Astrocyte (in vitro differentiated cells and primary cell): ENCODE results near the gene FBLN5. TPM values are rescaled to one million over a fixed set of nuclear protein-coding genes. Genes with fewer than 3 reads are reported as not detected.
A peak's percentile ranks its signal among the peaks of the same experiment; 100 is the strongest.

Experiments used
- DNase-seq: peaks from one replicate; pipeline ENCODE4 v3.0.0-alpha.2; 2010; ENCODE audit warnings: low read depth
- FAIRE-seq: peaks from 2 replicates; lab custom pipeline; 2011; peaks lifted over from hg19 to GRCh38; lab: Jason Lieb, UNC
- H2AFZ ChIP-seq: 2 replicates; pipeline ENCODE4 v1.6.0; 2012; ENCODE audit warnings: low read depth, low read length, inconsistent platforms
- H3K27ac ChIP-seq: 2 replicates; pipeline ENCODE4 v1.5.1; 2011; ENCODE audit warnings: low read depth, low read length, inconsistent platforms
- H3K27me3 ChIP-seq: 2 replicates; pipeline ENCODE4 v1.6.0; 2011; ENCODE audit warnings: low read length, inconsistent platforms; ENCODE audit not compliant: insufficient read depth
- H3K36me3 ChIP-seq: 2 replicates; pipeline ENCODE4 v1.5.1; 2011; ENCODE audit warnings: low read length, inconsistent platforms; ENCODE audit not compliant: insufficient read depth
- H3K4me1 ChIP-seq: 2 replicates; pipeline ENCODE4 v1.5.1; 2011; ENCODE audit warnings: low read length, inconsistent platforms; ENCODE audit not compliant: insufficient read depth
- H3K4me2 ChIP-seq: 2 replicates; pipeline ENCODE4 v1.6.0; 2012; ENCODE audit warnings: low read length, inconsistent platforms
- H3K4me3 ChIP-seq: 2 replicates; pipeline ENCODE4 v1.5.1; 2011; ENCODE audit warnings: low read depth, mild to moderate bottlenecking, low read length, inconsistent platforms; ENCODE audit not compliant: insufficient read depth
- H3K79me2 ChIP-seq: 2 replicates; pipeline ENCODE4 v1.6.0; 2012; ENCODE audit warnings: mild to moderate bottlenecking, low read length, inconsistent platforms; ENCODE audit not compliant: insufficient read depth
- H3K9ac ChIP-seq: 2 replicates; pipeline ENCODE4 v1.6.0; 2012; ENCODE audit warnings: mild to moderate bottlenecking, low read length, inconsistent platforms
- H3K9me3 ChIP-seq: 2 replicates; pipeline ENCODE4 v1.5.1; 2012; ENCODE audit warnings: low read depth, mild to moderate bottlenecking, low read length, inconsistent platforms; ENCODE audit not compliant: insufficient read depth
- H4K20me1 ChIP-seq: 2 replicates; pipeline ENCODE4 v1.6.0; 2012; ENCODE audit warnings: low read length, inconsistent platforms; ENCODE audit not compliant: insufficient read depth
- H3K27ac Mint-ChIP-seq: one replicate; pipeline ENCODE4 v1.8.0; 2021; ENCODE audit warnings: mild to moderate bottlenecking, mixed read lengths; ENCODE audit not compliant: unreplicated experiment
- H3K27me3 Mint-ChIP-seq: one replicate; pipeline ENCODE4 v1.8.0; 2021; ENCODE audit warnings: low read depth, mixed read lengths; ENCODE audit not compliant: unreplicated experiment
- H3K36me3 Mint-ChIP-seq: one replicate; pipeline ENCODE4 v1.8.0; 2021; ENCODE audit warnings: low read depth, mixed read lengths; ENCODE audit not compliant: unreplicated experiment
- H3K4me1 Mint-ChIP-seq: one replicate; pipeline ENCODE4 v1.8.0; 2021; ENCODE audit warnings: low read depth, mixed read lengths; ENCODE audit not compliant: unreplicated experiment
- H3K4me3 Mint-ChIP-seq: one replicate; pipeline ENCODE4 v1.8.0; 2021; ENCODE audit warnings: mild to moderate bottlenecking, moderate library complexity, mixed read lengths; ENCODE audit not compliant: unreplicated experiment
- H3K9me3 Mint-ChIP-seq: one replicate; pipeline ENCODE4 v1.8.0; 2021; ENCODE audit warnings: mild to moderate bottlenecking, mixed read lengths; ENCODE audit not compliant: unreplicated experiment
- CTCF ChIP-seq: IDR thresholded peaks from 2 replicates; pipeline ENCODE4 v1.5.1; 2011; ENCODE audit warnings: low read depth, mild to moderate bottlenecking, inconsistent platforms, low read length, moderate library complexity; ENCODE audit not compliant: insufficient read depth
- EZH2 ChIP-seq: IDR thresholded peaks from 2 replicates; pipeline ENCODE4 v1.6.1; 2012; ENCODE audit warnings: mild to moderate bottlenecking, low read length, inconsistent platforms; ENCODE audit not compliant: insufficient read depth
- total RNA-seq: library from RNA; stranded (reverse); gene quantifications from 2 replicates; pipeline ENCODE4 v1.2.1, GENCODE V29; 2021

FBLN5 gene
- total RNA-seq, 1 donor from 2014 or later: 12.5 TPM

- no peak overlapping the region for H2AFZ ChIP-seq
- TF ChIP-seq EZH2 (no peak), CTCF (no peak)
- DNase-seq (no peak), FAIRE-seq (no peak)
- Mint-ChIP-seq H3K27me3 (peaks cover 30% of the 10 kb centered on the region), H3K4me1 (no peaks in the 10 kb centered on the region), H3K4me3 (no peak overlapping the region), H3K9me3 (no peaks in the 10 kb centered on the region), H3K27ac (no peak overlapping the region), H3K36me3 (no peaks in the 10 kb centered on the region)
- no peak overlapping the region for H3K27ac ChIP-seq
- H3K4me1 ChIP-seq: no peaks in the 10 kb centered on the region
- no peaks in the 10 kb centered on the region for H4K20me1 ChIP-seq
- H3K79me2 ChIP-seq: no peaks in the 10 kb centered on the region
- H3K4me3 ChIP-seq: no peak overlapping the region
- H3K27me3 ChIP-seq: peaks cover 36% of the 10 kb centered on the region
- H3K9ac ChIP-seq: no peak overlapping the region
- H3K36me3 ChIP-seq: no peaks in the 10 kb centered on the region
- H3K9me3 ChIP-seq: no peaks in the 10 kb centered on the region
- H3K4me2 ChIP-seq: no peak overlapping the region
Measured at GRCh38 chr14:91839749-91840148, 107.7 kb downstream of the FBLN5 start.

GRCh38 chr14:91837076-91837475 lies 110.4 kb downstream of the FBLN5 start:
- H3K4me3 ChIP-seq: no peak overlapping the region
- no peak overlapping the region for H2AFZ ChIP-seq
- H3K9ac ChIP-seq: no peak overlapping the region
- H3K27ac ChIP-seq: no peak overlapping the region
- Mint-ChIP-seq H3K9me3 (no peaks in the 10 kb centered on the region), H3K27ac (no peak overlapping the region), H3K4me1 (no peaks in the 10 kb centered on the region), H3K4me3 (peak overlapping the region; percentile 83), H3K36me3 (no peaks in the 10 kb centered on the region), H3K27me3 (peaks cover 29% of the 10 kb centered on the region)
- H3K4me2 ChIP-seq: peak overlapping the region; percentile 65
- no peaks in the 10 kb centered on the region for H3K4me1 ChIP-seq
- TF ChIP-seq EZH2 (no peak), CTCF (no peak)
- peaks cover 53% of the 10 kb centered on the region for H3K27me3 ChIP-seq
- FAIRE-seq (no peak), DNase-seq (no peak)
- no peaks in the 10 kb centered on the region for H3K9me3 ChIP-seq
- H3K79me2 ChIP-seq: no peaks in the 10 kb centered on the region
- no peaks in the 10 kb centered on the region for H4K20me1 ChIP-seq
- no peaks in the 10 kb centered on the region for H3K36me3 ChIP-seq

- Mint-ChIP-seq H3K9me3 (no peaks in the 10 kb centered on the region), H3K27me3 (peaks cover 29% of the 10 kb centered on the region), H3K4me1 (no peaks in the 10 kb centered on the region), H3K27ac (no peak overlapping the region), H3K36me3 (no peaks in the 10 kb centered on the region), H3K4me3 (peak overlapping the region; percentile 83)
- Histone ChIP-seq H4K20me1 (no peaks in the 10 kb centered on the region), H2AFZ (no peak overlapping the region), H3K4me2 (peak overlapping the region; percentile 65), H3K4me3 (no peak overlapping the region), H3K9me3 (no peaks in the 10 kb centered on the region), H3K27ac (no peak overlapping the region), H3K79me2 (no peaks in the 10 kb centered on the region), H3K36me3 (no peaks in the 10 kb centered on the region), H3K9ac (no peak overlapping the region), H3K27me3 (peaks cover 53% of the 10 kb centered on the region), H3K4me1 (no peaks in the 10 kb centered on the region)
- DNase-seq (no peak), FAIRE-seq (no peak)
- TF ChIP-seq EZH2 (peak; percentile 95), CTCF (no peak)
Measured at GRCh38 chr14:91835920-91836843, 111.3 kb downstream of the FBLN5 start.
